Measurements from ENCODE around the gene KIRREL2. TPM values are rescaled to one million over a fixed set of nuclear protein-coding genes. Genes with fewer than 3 reads are reported as not detected.
A peak's percentile ranks its signal among the peaks of the same experiment; 100 is the strongest.

The KIRREL2 gene
- total RNA-seq, 1 experiment from 2014 or later: 3.1 TPM

GRCh38 chr19:35898499-35898809 is 41.7 kb downstream of the KIRREL2 start:
- no peak overlapping the region for H4K5ac ChIP-seq (ENCODE audit: insufficient read length, low read depth, low read length)
- H2AFZ ChIP-seq (ENCODE audit: low read length): no peak overlapping the region
- peaks cover 10% of the 10 kb centered on the region for H3K27me3 Mint-ChIP-seq (ENCODE audit: low read depth)
- H2BK20ac ChIP-seq (ENCODE audit: low read depth, low read length, poor library complexity, severe bottlenecking): no peak overlapping the region
- no peak overlapping the region for H3K9ac ChIP-seq (ENCODE audit: extremely low read depth, insufficient read length, low read length)
- H3K9me3 ChIP-seq (ENCODE audit: control insufficient read depth, low read depth, low read length): no peaks in the 10 kb centered on the region
- H3K23me2 ChIP-seq (ENCODE audit: insufficient read length, low read depth, low read length, poor library complexity, severe bottlenecking): peaks cover 9% of the 10 kb centered on the region
- no peak for DNase-seq
- no peak overlapping the region; a peak in 1 of 7 replicates for H3K27ac Mint-ChIP-seq
- H2BK120ac ChIP-seq (ENCODE audit: low read depth, low read length, poor library complexity, severe bottlenecking): no peak overlapping the region
- H4K91ac ChIP-seq (ENCODE audit: insufficient read length, low read depth, low read length): no peak overlapping the region
- no peak overlapping the region for H3T11ph ChIP-seq (ENCODE audit: low read length)
- H3K4me1 ChIP-seq (ENCODE audit: insufficient read depth, low read length): peaks cover 5% of the 10 kb centered on the region; the same call in 1 of the 2 replicates
- H3K36me3 Mint-ChIP-seq (ENCODE audit: insufficient read depth in 1 of 3, low read depth in 3 of 3): peaks cover 10 to 36% (median 30%) of the 10 kb centered on the region in 3 experiments; a peak in 6 of 7 replicates
- H3K4me2 ChIP-seq (ENCODE audit: insufficient read depth, insufficient read length, low read length): peak overlapping the region; percentile 78
- H2BK15ac ChIP-seq (ENCODE audit: low read depth, low read length): no peak overlapping the region
- no peaks in the 10 kb centered on the region for H3K79me2 ChIP-seq (ENCODE audit: insufficient read depth, low read length)
- no peak overlapping the region for H3K4ac ChIP-seq (ENCODE audit: low read depth, low read length)
- no peak overlapping the region for H3K27ac ChIP-seq (ENCODE audit: insufficient read length, low read depth, low read length)
- H4K8ac ChIP-seq (replicated peaks; ENCODE audit: insufficient read length, low read depth, low read length): no peak overlapping the region
- H3K79me1 ChIP-seq (ENCODE audit: insufficient read depth, low read depth, low read length, poor library complexity, severe bottlenecking): peaks cover 3% of the 10 kb centered on the region
- peak overlapping the region; percentile 90 to 99 for H3K4me3 Mint-ChIP-seq
- H2BK5ac ChIP-seq (ENCODE audit: insufficient read length, low read length): no peak overlapping the region
- H3K9me3 Mint-ChIP-seq: no peaks in the 10 kb centered on the region
- H3K56ac ChIP-seq (ENCODE audit: insufficient read length, low read depth, low read length): no peak overlapping the region
- H3K4me1 Mint-ChIP-seq: peaks cover 16 to 28% of the 10 kb centered on the region in 2 experiments
- no CpG with 5 or more reads among the region's 17 CpGs for WGBS (ENCODE audit: extremely low coverage, insufficient read length, low lambda C conversion rate)
- H2AK5ac ChIP-seq (ENCODE audit: insufficient read length, low read length): no peak overlapping the region
- H4K20me1 ChIP-seq (ENCODE audit: control insufficient read depth, insufficient read depth, insufficient read length): no peaks in the 10 kb centered on the region
- H3K23ac ChIP-seq (ENCODE audit: insufficient read length, low read depth, low read length): no peak overlapping the region
- H3K14ac ChIP-seq (ENCODE audit: insufficient read depth, low read length): no peak overlapping the region
- no peak for TF ChIP-seq CTCF (conservative IDR thresholded peaks at IDR 0.05)
- no peaks in the 10 kb centered on the region for H3K27me3 ChIP-seq (ENCODE audit: insufficient read depth, low read length)
- no peak overlapping the region for H2BK12ac ChIP-seq (ENCODE audit: insufficient read length, low read depth, low read length)
- no peak overlapping the region for H3K18ac ChIP-seq (ENCODE audit: insufficient read length, low read depth, low read length)
